SK-N-SH (cell line): ENCODE data around the gene TIGD6. TPM values are rescaled to one million over a fixed set of nuclear protein-coding genes. Genes with fewer than 3 reads are reported as not detected.

ENCODE experiments used
- CTCF ChIA-PET: fragments of 300-600, 350-600 bp; formaldehyde crosslinking; extraction: SDS; loops from one replicate; lab custom pipeline; 2021; lab: Yijun Ruan, JAX
- POLR2A ChIA-PET: fragments of 350-600 bp; sonication (Branson Sonifier 250); formaldehyde crosslinking; extraction: SDS; loops from one replicate; lab custom pipeline; 2020; ENCODE audit warnings: antibody characterized with exemption, inconsistent platforms; lab: Yijun Ruan, JAX
- DNase-seq: peaks from one replicate; pipeline ENCODE4 v3.0.0; 2012
- H2AFZ ChIP-seq: fragments of 200-600 bp; sonication (generic); 2 replicates; pipeline ENCODE4 v1.8.1; 2016; ENCODE audit warnings: antibody characterized with exemption, mild to moderate bottlenecking, low read depth
- H3F3A ChIP-seq: fragments of 200-600 bp; sonication (generic); replicated peaks from 2 replicates; pipeline ENCODE3; 2016; ENCODE audit warnings: antibody characterized with exemption, mild to moderate bottlenecking; ENCODE audit not compliant: insufficient read depth
- H3K27ac ChIP-seq, 2 experiments: fragments of 200-500 bp in 1 of 2; fragments of 200-600 bp in 1 of 2; sonication (Bioruptor generic) in 1 of 2; sonication (generic), shearing (Covaris generic) in 1 of 2; 2 replicates each; pipeline versions ENCODE4 v1.5.1 to v1.6.1; 2014 to 2016; ENCODE audit warnings: low read depth in 2 of 2, inconsistent platforms in 1 of 2, low read length in 1 of 2, mild to moderate bottlenecking in 1 of 2, mixed read lengths in 1 of 2
- H3K27me3 ChIP-seq: fragments of 200-600 bp; sonication (generic), shearing (Covaris generic); 2 replicates; pipeline ENCODE4 v1.6.1; 2016; ENCODE audit warnings: mixed run types; ENCODE audit not compliant: insufficient read depth
- H3K36me3 ChIP-seq, 2 experiments: fragments of 200-500 bp in 1 of 2; fragments of 200-600 bp in 1 of 2; sonication (Bioruptor generic) in 1 of 2; sonication (generic) in 1 of 2; replicated peaks in 1 of 2; 2 replicates each; pipeline versions ENCODE3 to v1.5.1; 2014 to 2016; ENCODE audit warnings: low read length in 1 of 2, mild to moderate bottlenecking in 1 of 2; ENCODE audit not compliant: insufficient read depth in 2 of 2, control insufficient read depth in 1 of 2
- H3K4me1 ChIP-seq, 2 experiments: fragments of 200-500 bp in 1 of 2; fragments of 200-600 bp in 1 of 2; sonication (Bioruptor generic) in 1 of 2; sonication (generic), shearing (Covaris generic) in 1 of 2; 2 replicates each; pipeline versions ENCODE4 v1.5.1 to v1.6.1; 2014 to 2016; ENCODE audit warnings: low read depth in 1 of 2, low read length in 1 of 2, mixed run types in 1 of 2; ENCODE audit not compliant: insufficient read depth in 2 of 2, control insufficient read depth in 1 of 2
- H3K4me2 ChIP-seq: fragments of 200-600 bp; sonication (generic), shearing (Covaris generic); 2 replicates; pipeline ENCODE4 v1.6.1; 2017; ENCODE audit warnings: mixed run types
- H3K4me3 ChIP-seq, 2 experiments: fragments of 200-500 bp in 1 of 2; fragments of 200-600 bp in 1 of 2; sonication (Bioruptor generic) in 1 of 2; sonication (generic), shearing (Covaris generic) in 1 of 2; 2 replicates each; pipeline versions ENCODE4 v1.5.1 to v1.8.1; 2014 to 2016; ENCODE audit warnings: low read depth in 2 of 2, inconsistent platforms in 1 of 2, low read length in 1 of 2, mild to moderate bottlenecking in 1 of 2, mixed read lengths in 1 of 2, moderate library complexity in 1 of 2
- H3K79me2 ChIP-seq: fragments of 200-600 bp; sonication (generic); 2 replicates; pipeline ENCODE4 v1.8.1; 2017; ENCODE audit warnings: mild to moderate bottlenecking; ENCODE audit not compliant: insufficient read depth
- H3K9ac ChIP-seq: fragments of 200-600 bp; sonication (generic); 2 replicates; pipeline ENCODE4 v1.6.1; 2017; ENCODE audit warnings: mixed run types
- H3K9me2 ChIP-seq: fragments of 200-600 bp; sonication (generic); 2 replicates; pipeline ENCODE4 v1.6.1; 2017; ENCODE audit warnings: mixed run types
- H3K9me3 ChIP-seq: fragments of 200-600 bp; sonication (generic); 2 replicates; pipeline ENCODE4 v1.6.1; 2017; ENCODE audit warnings: mixed run types, mild to moderate bottlenecking, moderate library complexity
- H4K20me1 ChIP-seq: fragments of 200-600 bp; sonication (generic); 2 replicates; pipeline ENCODE4 v1.6.1; 2017; ENCODE audit warnings: mild to moderate bottlenecking, mixed run types; ENCODE audit not compliant: insufficient read depth
- CHD2 ChIP-seq: fragments of 150-350 bp; IDR thresholded peaks from 2 replicates; pipeline ENCODE4 v1.6.1; 2018; ENCODE audit warnings: low read length; ENCODE audit not compliant: partially characterized antibody
- ELF1 ChIP-seq: IDR thresholded peaks from 2 replicates; pipeline ENCODE4 v1.4.0; 2012
- EZH2phosphoT487 ChIP-seq: fragments of 200-600 bp; sonication (generic); IDR thresholded peaks from 2 replicates; pipeline ENCODE4 v1.6.1; 2017; ENCODE audit warnings: low read depth, mixed run types, mild to moderate bottlenecking, antibody characterized with exemption, moderate library complexity, borderline replicate concordance
- FOXJ3 ChIP-seq: sonication (generic); formaldehyde crosslinking; IDR thresholded peaks from 2 replicates; pipeline ENCODE4 v1.5.1; 2020; ENCODE audit warnings: mild to moderate bottlenecking, missing genetic modification reagents
- GABPA ChIP-seq: IDR thresholded peaks from 2 replicates; pipeline ENCODE4 v1.4.0; 2012; ENCODE audit warnings: low read depth, mild to moderate bottlenecking
- GATA2 ChIP-seq: sonication (generic); formaldehyde crosslinking; IDR thresholded peaks from 2 replicates; pipeline ENCODE4 v1.5.0; 2020; ENCODE audit warnings: mild to moderate bottlenecking, missing genetic modification reagents
- MXI1 ChIP-seq: IDR thresholded peaks from 2 replicates; pipeline ENCODE4 v1.6.1; 2012; ENCODE audit warnings: mild to moderate bottlenecking, low read depth, low read length, improper control_type of control experiment
- NFIC ChIP-seq: IDR thresholded peaks from 2 replicates; pipeline ENCODE4 v1.4.0; 2012; ENCODE audit warnings: borderline replicate concordance
- NRF1 ChIP-seq: IDR thresholded peaks from 2 replicates; pipeline ENCODE4 v1.6.1; 2012; ENCODE audit warnings: low read depth, mild to moderate bottlenecking, low read length
- POLR2AphosphoS5 ChIP-seq: IDR thresholded peaks from 2 replicates; pipeline ENCODE4 v1.6.1; 2012; ENCODE audit warnings: low read depth, low read length
- RAD21 ChIP-seq: IDR thresholded peaks from 2 replicates; pipeline ENCODE4 v1.6.1; 2012; ENCODE audit warnings: mild to moderate bottlenecking, low read length
- RCOR1 ChIP-seq: fragments of 150-350 bp; IDR thresholded peaks from 2 replicates; pipeline ENCODE4 v1.6.1; 2017; ENCODE audit warnings: antibody characterized with exemption, low read length
- SIN3A ChIP-seq: IDR thresholded peaks from 2 replicates; pipeline ENCODE4 v1.6.1; 2012; ENCODE audit warnings: low read depth, mild to moderate bottlenecking, low read length, moderate library complexity, borderline replicate concordance
- TAF1 ChIP-seq: IDR thresholded peaks from 2 replicates; pipeline ENCODE4 v1.6.1; 2012; ENCODE audit warnings: low read depth, mild to moderate bottlenecking, low read length, moderate library complexity, borderline replicate concordance
- TCF12 ChIP-seq: IDR thresholded peaks from 2 replicates; pipeline ENCODE4 v1.4.0; 2012
- WGBS: methylation state at CpG from one replicate; pipeline ENCODE4 v1.1.6; 2017; ENCODE audit warnings: low lambda C conversion rate; 5-methylcytosine and 5-hydroxymethylcytosine counted together
- polyA plus RNA-seq, 3 experiments: library from polyadenylated mRNA; depleted of rRNA; stranded (reverse); fragments of >200 nt; gene quantifications; 2 replicates each; pipeline ENCODE4 v1.2.3, GENCODE V29; 2012
- TF ChIP-seq, protein P1 (sequence below): fragments of 150-350 bp; IDR thresholded peaks from 2 replicates; pipeline ENCODE4 v1.6.1; 2017; ENCODE audit warnings: antibody characterized with exemption, low read length, low read depth, borderline replicate concordance
- TF ChIP-seq, protein P2 (sequence below): fragments of 150-350 bp; IDR thresholded peaks from 2 replicates; pipeline ENCODE4 v1.6.1; 2016; ENCODE audit warnings: mild to moderate bottlenecking, low read depth, low read length
- TF ChIP-seq, protein P3 (sequence below): IDR thresholded peaks from 2 replicates; pipeline ENCODE4 v1.4.0; 2012; ENCODE audit warnings: low read depth
- TF ChIP-seq, protein P4 (sequence below): IDR thresholded peaks from 2 replicates; pipeline ENCODE4 v1.4.0; 2012; ENCODE audit warnings: low read depth, borderline replicate concordance

TIGD6 gene
- polyA plus RNA-seq, 1 of the 3 experiments (the other 2 are of a cell fraction) = 4.7 TPM

DNA sequence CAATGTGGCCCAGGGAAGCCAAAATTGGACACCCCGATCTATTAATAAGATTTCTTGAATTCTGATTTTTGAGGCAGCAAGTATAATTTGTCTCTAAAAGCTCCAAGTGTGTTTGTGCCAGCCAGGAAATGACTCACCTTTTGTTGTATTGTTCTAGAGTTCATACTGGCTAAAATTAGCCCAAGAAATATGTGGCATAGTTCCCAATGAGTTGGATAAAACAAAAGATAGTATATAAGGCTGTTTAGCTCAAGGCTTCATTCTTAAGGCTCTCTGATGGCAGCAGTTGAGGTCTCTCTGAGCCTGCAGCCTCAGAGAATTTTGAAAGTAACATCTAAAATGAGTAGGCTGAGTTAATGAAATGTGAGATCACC, 21.7 kb upstream of the TIGD6 start (continued):
- no peak for TF ChIP-seq NRF1
- TF ChIP-seq TCF12 = peak; percentile 70
- no peak for TF ChIP-seq FOXJ3 (CRISPR knock-in tag)
- TF ChIP-seq GATA2 (CRISPR knock-in tag) = no peak
- TF ChIP-seq, protein P1, sequence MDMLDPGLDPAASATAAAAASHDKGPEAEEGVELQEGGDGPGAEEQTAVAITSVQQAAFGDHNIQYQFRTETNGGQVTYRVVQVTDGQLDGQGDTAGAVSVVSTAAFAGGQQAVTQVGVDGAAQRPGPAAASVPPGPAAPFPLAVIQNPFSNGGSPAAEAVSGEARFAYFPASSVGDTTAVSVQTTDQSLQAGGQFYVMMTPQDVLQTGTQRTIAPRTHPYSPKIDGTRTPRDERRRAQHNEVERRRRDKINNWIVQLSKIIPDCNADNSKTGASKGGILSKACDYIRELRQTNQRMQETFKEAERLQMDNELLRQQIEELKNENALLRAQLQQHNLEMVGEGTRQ = no peak
- TF ChIP-seq, protein P2, sequence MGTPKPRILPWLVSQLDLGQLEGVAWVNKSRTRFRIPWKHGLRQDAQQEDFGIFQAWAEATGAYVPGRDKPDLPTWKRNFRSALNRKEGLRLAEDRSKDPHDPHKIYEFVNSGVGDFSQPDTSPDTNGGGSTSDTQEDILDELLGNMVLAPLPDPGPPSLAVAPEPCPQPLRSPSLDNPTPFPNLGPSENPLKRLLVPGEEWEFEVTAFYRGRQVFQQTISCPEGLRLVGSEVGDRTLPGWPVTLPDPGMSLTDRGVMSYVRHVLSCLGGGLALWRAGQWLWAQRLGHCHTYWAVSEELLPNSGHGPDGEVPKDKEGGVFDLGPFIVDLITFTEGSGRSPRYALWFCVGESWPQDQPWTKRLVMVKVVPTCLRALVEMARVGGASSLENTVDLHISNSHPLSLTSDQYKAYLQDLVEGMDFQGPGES = no peak
- no peak; the same call in 1 of the 2 replicates for TF ChIP-seq SIN3A
- TF ChIP-seq POLR2AphosphoS5 = peak; percentile 76; the same call in 1 of the 2 replicates
- TF ChIP-seq TAF1 = no peak
- no peak for TF ChIP-seq CHD2
- TF ChIP-seq, protein P3, sequence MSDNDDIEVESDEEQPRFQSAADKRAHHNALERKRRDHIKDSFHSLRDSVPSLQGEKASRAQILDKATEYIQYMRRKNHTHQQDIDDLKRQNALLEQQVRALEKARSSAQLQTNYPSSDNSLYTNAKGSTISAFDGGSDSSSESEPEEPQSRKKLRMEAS = peak; percentile 55
- TF ChIP-seq RCOR1 = no peak
- peak; percentile 88 for TF ChIP-seq NFIC
- no peak for TF ChIP-seq EZH2phosphoT487
- no peak for TF ChIP-seq RAD21
- no peak for TF ChIP-seq GABPA
- TF ChIP-seq ELF1 = no peak; the same call in 1 of the 2 replicates
- no peak for TF ChIP-seq MXI1
- TF ChIP-seq, all 33 proteins: peak for 13

DNA sequence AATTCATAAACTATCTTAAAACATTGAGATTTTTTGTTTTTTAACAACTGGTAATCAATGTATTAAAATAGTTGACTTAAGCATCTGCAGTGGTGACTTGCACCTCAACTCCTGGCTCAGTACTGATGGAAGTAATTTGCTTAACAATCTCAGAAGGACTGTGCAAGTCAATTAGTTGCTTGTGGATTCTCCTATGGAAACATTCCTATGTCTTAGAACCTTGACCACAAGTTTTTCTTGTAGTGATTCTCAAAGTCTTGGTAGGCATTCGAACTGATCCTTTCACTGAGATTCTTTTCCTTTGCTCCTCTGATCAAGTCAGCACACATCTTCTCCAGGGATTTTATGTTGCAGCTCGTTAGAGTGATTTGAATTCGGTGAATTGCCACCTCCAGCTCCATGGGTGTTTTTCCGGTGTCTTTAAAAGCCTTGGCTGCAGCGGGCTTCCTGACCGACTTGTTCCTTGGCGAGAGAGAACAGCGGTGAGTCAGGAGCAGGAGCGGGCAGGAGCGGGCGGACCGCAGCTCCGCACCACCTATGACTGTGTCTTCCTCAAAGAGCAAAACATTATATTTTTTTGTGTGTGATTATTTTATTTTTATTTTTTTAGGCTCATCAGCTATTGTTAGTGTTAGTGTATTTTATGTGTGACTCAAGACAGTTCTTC, 21.2 kb upstream of the TIGD6 start:
- peak; percentile 20; the same call in 1 of the 2 replicates for TF ChIP-seq TAF1
- TF ChIP-seq, protein P4, sequence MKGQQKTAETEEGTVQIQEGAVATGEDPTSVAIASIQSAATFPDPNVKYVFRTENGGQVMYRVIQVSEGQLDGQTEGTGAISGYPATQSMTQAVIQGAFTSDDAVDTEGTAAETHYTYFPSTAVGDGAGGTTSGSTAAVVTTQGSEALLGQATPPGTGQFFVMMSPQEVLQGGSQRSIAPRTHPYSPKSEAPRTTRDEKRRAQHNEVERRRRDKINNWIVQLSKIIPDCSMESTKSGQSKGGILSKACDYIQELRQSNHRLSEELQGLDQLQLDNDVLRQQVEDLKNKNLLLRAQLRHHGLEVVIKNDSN = no peak
- Histone ChIP-seq H4K20me1 (0 out of 2 replicates have a peak, but pooled peaks cover 3% of the 10 kb centered on the region), H3K4me1 (peaks cover 0 to 53% of the 10 kb centered on the region in 2 experiments; a peak in 3 of 4 replicates), H3K27me3 (no peaks in the 10 kb centered on the region), H3K79me2 (peaks cover 23% of the 10 kb centered on the region), H3F3A (peaks cover 53% of the 10 kb centered on the region), H3K9me3 (0 out of 2 replicates have a peak, but pooled peaks cover under 1% of the 10 kb centered on the region), H3K9me2 (no peaks in the 10 kb centered on the region), H3K4me3 (peak overlapping the region in 1 of 2 experiments; percentile 39; a peak in 3 of 4 replicates), H3K4me2 (peak overlapping the region; percentile 64), H2AFZ (no peak overlapping the region), H3K27ac (peak overlapping the region; percentile 82 to 94), H3K36me3 (peaks cover 61 to 64% of the 10 kb centered on the region in 2 experiments), H3K9ac (peak overlapping the region; percentile 56; the same call in 1 of the 2 replicates)
- WGBS = 27% methylated on average over 13 of the region's 13 CpGs
- DNase-seq = no peak
- CTCF ChIA-PET = interaction anchor here (1.1 to 1.3 kb wide), 3 partner anchors 16 to 113 kb away, joined by 3 to 4 read pairs (median 3); no protein-coding TSS in a partner anchor
- POLR2A ChIA-PET = interaction anchor here (0.7 kb wide), 1 partner anchor 21 kb away, joined by 3 read pairs; the partner anchor contains the start of genes HMGXB3 and TIGD6
